Measurements from ENCODE around the gene MTARC1. TPM values are rescaled to one million over a fixed set of nuclear protein-coding genes. Genes with fewer than 3 reads are reported as not detected.

Gene MTARC1
- total and polyA plus RNA-seq, 2 of the 4 experiments (the other 2 are of a cell fraction) = 0.18 to 0.55 TPM

DNA sequence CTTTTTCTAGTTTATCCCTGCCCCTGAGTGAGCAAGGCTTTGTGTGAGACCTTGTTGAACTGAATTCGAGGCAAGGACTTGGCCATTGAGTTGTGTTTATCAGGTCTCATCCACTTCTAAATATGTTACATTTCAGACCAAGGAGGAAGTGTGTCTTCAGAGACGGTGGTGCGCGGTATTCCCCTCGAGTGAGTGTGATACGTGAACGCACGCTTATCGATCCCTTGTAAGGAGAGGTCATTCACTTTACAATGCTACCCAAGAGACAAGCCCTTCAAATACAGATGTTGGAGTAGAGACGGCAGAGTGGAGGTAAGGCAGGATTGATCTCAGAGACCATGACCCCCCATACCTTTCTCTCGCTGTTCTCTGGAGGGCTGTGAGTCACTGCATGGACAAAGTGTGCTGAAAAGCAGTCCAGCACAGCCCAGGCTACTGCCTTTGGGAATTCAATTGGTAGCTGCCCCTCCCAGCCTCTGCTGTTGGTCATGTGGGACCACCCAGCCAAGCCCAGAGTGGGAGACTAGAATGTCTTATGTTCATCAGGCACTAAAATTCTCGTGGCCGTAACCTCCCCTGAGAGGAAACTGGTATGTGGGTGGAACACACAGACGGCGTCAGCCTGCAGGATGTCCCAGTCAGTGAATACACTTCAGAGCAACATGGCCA lies 16.3 kb upstream of the MTARC1 start:
- CTCF ChIA-PET = interaction anchor here (0.6 kb wide), 1 partner anchor 1937 kb away, joined by 6 read pairs; no protein-coding TSS in a partner anchor
- H2BK20ac ChIP-seq (ENCODE audit: low read depth, low read length) = no peak overlapping the region
- WGBS, 2 experiments (ENCODE audit: extremely low coverage in 2 of 2, insufficient read length in 1 of 2) = 40% methylated on average over 1 of the region's 15 CpGs; no CpG with 5 or more reads in 1 of the 2 experiments
- POLR2A ChIA-PET (ENCODE audit: unreplicated experiment) = no interaction called here
- no peak overlapping the region for H3K23ac ChIP-seq (ENCODE audit: low read depth, low read length)
- no peak overlapping the region for H4K91ac ChIP-seq (ENCODE audit: insufficient read depth, low read depth, low read length)
- H3K79me1 ChIP-seq (ENCODE audit: low read depth in 1 of 2, low read length in 2 of 2) = no peaks in the 10 kb centered on the region
- no peak overlapping the region for H4K5ac ChIP-seq (ENCODE audit: low read depth, low read length)
- H2BK15ac ChIP-seq (ENCODE audit: low read depth, low read length) = no peak overlapping the region
- no peak overlapping the region for H3K56ac ChIP-seq (ENCODE audit: extremely low read depth, insufficient read depth, low read length)
- no peak overlapping the region for H2AK9ac ChIP-seq (replicated peaks; ENCODE audit: low read depth, low read length, poor library complexity)
- H2BK5ac ChIP-seq (ENCODE audit: low read depth, low read length, poor library complexity, severe bottlenecking) = no peak overlapping the region
- no peak overlapping the region for H2AFZ ChIP-seq (replicated peaks; ENCODE audit: low read length, poor library complexity)
- in situ Hi-C loops (cut with MboI; ENCODE audit: low sequenced_read_pairs) (loop anchor here (10.0 kb wide), 1 partner anchor 476 kb away; no protein-coding TSS in a partner anchor), intact Hi-C loops (cut with micrococcal nuclease) (loop anchor here (10.0 kb wide), 1 partner anchor 246 kb away; the partner anchor contains the start of gene MARK1), dilution Hi-C loops (cut with HindIII; ENCODE audit: low sequenced_read_pairs, unreplicated experiment) (no loop called here)
- no peak overlapping the region for H3K9ac ChIP-seq (ENCODE audit: low read depth, low read length)
- H4K8ac ChIP-seq (ENCODE audit: low read depth in 2 of 2, low read length in 2 of 2) = no peak overlapping the region
- TF ChIP-seq CHD1 (IDR thresholded peaks at IDR 0.05; ENCODE audit: low read depth, low read length) = no peak
- TF ChIP-seq FOS (IDR thresholded peaks at IDR 0.05; ENCODE audit: low read depth, low read length) = no peak
- TF ChIP-seq, protein P1, sequence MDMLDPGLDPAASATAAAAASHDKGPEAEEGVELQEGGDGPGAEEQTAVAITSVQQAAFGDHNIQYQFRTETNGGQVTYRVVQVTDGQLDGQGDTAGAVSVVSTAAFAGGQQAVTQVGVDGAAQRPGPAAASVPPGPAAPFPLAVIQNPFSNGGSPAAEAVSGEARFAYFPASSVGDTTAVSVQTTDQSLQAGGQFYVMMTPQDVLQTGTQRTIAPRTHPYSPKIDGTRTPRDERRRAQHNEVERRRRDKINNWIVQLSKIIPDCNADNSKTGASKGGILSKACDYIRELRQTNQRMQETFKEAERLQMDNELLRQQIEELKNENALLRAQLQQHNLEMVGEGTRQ (IDR thresholded peaks at IDR 0.05; ENCODE audit: low read depth, low read length) = no peak
- no peak for TF ChIP-seq CEBPB (IDR thresholded peaks at IDR 0.05; ENCODE audit: low read depth, low read length)
- TF ChIP-seq MAZ (IDR thresholded peaks at IDR 0.05; ENCODE audit: borderline replicate concordance, low read depth, low read length) = no peak
- no peak for TF ChIP-seq RCOR1 (IDR thresholded peaks at IDR 0.05; ENCODE audit: insufficient replicate concordance, low read length)
- TF ChIP-seq POLR2A (IDR thresholded peaks at IDR 0.05; ENCODE audit: low read depth, low read length) = no peak
- no peak for TF ChIP-seq NFE2L2 (IDR thresholded peaks at IDR 0.05; ENCODE audit: low read depth, low read length)
- no peaks in the 10 kb centered on the region; the same call in 1 of the 2 replicates for H3K4me1 ChIP-seq (ENCODE audit: control insufficient read depth, insufficient read depth, low read length)
- no peak overlapping the region for H3K4me2 ChIP-seq (ENCODE audit: low read depth, low read length)
- no peaks in the 10 kb centered on the region for H3K9me3 ChIP-seq (ENCODE audit: control insufficient read depth, insufficient read depth, low read length)
- H2AK5ac ChIP-seq (ENCODE audit: low read depth, low read length) = no peak overlapping the region
- H3K4me3 ChIP-seq (ENCODE audit: insufficient read depth, low read depth, low read length) = no peak overlapping the region
- no peaks in the 10 kb centered on the region; the same call in 1 of the 2 replicates for H3K9me1 ChIP-seq (ENCODE audit: insufficient read depth, low read length)
- DNase-seq = no peak
- peaks cover 3% of the 10 kb centered on the region for H3K36me3 ChIP-seq (ENCODE audit: control insufficient read depth, insufficient read depth, low read length)
- no peaks in the 10 kb centered on the region for H4K20me1 ChIP-seq (ENCODE audit: insufficient read depth, low read length)
- H2BK120ac ChIP-seq (ENCODE audit: low read depth, low read length) = no peak overlapping the region
- ATAC-seq (ENCODE audit: low read depth) = no peak
- no peak overlapping the region for H3K18ac ChIP-seq (ENCODE audit: low read depth, low read length)
- H3K27me3 ChIP-seq (ENCODE audit: control insufficient read depth, insufficient read depth, low read length) = no peaks in the 10 kb centered on the region
- BruUV-seq (replicated peaks) = no TSS peak
- H3K27ac ChIP-seq (ENCODE audit: insufficient read depth, low read length) = no peak overlapping the region
- H3K14ac ChIP-seq (replicated peaks; ENCODE audit: low read depth, low read length) = no peak overlapping the region
- H3K4ac ChIP-seq (ENCODE audit: low read depth, low read length) = no peak overlapping the region

Data from IMR-90 (cell line).